Measurements from ENCODE around the gene CCDC106.

Gene CCDC106

GRCh38 chr19:55638864-55639359 lies 9.1 kb upstream of the CCDC106 start:
- DNase-seq = no peak

GRCh38 chr19:55640043-55640576 lies 7.9 kb upstream of the CCDC106 start:
- no peak for DNase-seq

GRCh38 chr19:55640577-55641425 lies 7.2 kb upstream of the CCDC106 start, which contains the start of gene ZNF580:
Gene ZNF580 (plus strand): TSS chr19:55641002. CDS start chr19:55642509, 1,507 bp downstream.
- peak; percentile 73 for DNase-seq

DNA sequence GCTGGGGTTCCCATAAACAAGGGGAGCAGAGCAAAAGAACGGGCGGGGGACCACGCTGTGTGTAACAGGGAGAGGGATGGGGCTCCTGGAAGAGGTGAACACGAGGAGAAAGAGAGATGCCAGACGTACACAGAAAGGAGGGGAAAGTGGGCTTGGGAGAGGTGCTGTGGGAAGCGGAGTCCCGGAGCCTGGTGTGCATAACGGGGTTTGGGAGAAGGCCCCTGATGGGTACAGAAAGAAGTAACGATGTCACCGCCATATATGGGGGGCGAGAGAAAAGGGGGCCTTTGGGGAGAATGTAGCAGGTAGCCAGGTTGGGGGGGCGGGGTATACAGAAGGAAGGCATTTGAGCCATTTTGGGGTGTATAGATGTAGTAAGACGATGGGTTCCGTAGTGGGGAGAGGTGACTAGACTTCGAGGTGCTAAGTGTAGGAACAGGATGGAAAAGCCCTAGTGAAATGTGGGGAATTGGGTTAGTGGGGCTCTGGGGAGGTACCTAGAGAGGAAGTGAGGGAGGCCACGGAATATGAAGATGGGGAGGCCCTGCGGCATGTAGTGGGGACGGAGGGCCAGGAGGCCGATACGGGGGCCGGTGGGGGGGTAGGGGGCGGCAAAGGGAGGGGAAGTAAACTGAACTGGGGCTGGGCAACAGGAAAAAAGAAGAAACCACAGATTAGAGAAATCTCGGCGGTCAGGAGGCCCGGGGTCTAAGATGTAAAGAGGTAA lies 6.4 kb upstream of the CCDC106 start:
- DNase-seq = peak; percentile 56

GRCh38 chr19:55642153-55643002 lies 5.6 kb upstream of the CCDC106 start:
- DNase-seq = no peak

DNA sequence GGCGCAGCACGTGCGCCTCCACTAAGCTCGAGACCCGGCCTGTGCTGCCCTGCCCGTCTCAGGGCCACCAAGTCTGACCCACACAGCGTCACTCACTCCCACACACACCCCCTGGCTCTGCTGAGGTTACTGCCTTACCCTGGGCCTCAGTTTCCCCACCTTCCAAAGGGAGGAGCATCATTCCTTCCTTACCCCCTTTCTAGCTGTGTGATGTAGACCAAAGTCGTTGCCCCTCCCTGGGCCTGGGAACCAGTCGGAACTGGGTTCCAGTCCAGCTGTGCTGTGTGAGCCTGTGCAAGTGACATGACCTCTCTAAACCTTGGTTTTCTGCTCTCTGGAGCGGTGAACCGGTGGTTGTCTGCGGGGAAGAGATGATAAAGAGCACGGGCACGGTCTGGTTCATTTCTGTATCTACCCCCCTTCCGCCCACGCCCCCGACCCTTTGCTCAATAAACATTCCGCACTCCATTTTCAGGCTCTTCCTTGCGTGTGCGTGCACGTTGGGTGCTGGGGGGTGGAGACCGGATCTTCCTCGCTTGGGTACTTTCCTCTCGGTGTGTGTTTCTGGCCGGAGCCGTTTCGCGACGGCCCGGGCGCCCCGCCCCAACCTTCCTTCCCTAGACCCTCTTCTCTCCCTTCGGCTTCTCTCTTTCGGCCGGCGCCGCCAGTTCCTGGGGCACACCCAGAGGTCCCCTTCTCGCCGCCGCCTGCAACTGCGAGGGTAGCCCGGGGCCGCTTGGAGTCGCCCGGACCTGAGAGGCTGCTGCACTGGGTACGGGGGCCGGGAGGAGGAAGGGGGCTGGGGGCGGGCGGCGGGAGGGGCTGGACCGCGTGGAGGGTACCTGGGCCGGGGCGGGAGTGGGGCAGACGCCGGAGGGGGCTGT lies 4.8 kb upstream of the CCDC106 start, which contains the start of gene ZNF581:
Gene ZNF581, plus strand, starts transcription at position 647 of the 884 bp plus-strand sequence. CDS start 923 bp downstream, outside the sequence.
- DNase-seq = peak; percentile 72

DNA sequence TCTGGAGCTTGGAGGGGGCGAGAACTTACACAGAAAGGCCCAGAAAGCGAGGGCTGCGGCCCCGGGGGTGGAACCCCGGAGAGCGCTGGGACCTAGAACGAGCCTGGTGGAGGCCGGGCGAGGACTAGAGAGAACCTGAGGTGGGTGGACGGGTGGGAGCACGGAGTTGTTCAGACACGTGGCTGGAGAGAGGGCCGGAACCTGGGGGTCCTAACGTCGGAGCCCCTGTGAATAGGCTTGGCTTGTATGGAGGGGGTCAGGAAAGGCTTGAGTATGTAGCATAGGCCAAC lies 4.2 kb upstream of the CCDC106 start:
- no peak for DNase-seq

DNA sequence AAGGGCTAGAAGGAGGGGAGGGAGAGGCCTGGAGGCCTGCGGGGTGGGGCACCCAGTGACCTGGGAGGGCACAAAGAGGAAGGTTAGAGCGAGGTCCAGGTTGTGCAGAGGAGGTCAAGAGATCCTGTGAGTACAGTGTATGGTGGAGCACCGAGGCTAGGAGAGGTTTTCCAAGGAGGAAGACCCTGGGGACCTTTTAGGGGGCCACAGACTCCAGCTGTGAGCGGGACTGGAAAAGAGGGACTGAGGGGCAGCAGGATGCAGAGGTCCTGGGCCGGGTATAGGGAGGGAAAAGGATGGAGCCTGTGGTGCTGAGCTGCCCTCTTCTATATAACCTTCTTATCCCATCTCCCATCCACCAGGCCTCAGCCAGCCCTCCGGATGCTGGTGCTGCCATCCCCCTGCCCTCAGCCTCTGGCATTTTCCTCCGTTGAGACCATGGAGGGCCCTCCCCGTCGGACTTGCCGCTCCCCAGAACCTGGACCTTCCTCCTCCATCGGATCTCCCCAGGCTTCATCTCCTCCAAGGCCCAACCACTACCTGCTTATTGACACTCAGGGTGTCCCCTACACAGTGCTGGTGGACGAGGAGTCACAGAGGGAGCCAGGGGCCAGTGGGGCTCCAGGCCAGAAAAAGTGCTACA lies 3.7 kb upstream of the CCDC106 start:
- no peak for DNase-seq

DNA sequence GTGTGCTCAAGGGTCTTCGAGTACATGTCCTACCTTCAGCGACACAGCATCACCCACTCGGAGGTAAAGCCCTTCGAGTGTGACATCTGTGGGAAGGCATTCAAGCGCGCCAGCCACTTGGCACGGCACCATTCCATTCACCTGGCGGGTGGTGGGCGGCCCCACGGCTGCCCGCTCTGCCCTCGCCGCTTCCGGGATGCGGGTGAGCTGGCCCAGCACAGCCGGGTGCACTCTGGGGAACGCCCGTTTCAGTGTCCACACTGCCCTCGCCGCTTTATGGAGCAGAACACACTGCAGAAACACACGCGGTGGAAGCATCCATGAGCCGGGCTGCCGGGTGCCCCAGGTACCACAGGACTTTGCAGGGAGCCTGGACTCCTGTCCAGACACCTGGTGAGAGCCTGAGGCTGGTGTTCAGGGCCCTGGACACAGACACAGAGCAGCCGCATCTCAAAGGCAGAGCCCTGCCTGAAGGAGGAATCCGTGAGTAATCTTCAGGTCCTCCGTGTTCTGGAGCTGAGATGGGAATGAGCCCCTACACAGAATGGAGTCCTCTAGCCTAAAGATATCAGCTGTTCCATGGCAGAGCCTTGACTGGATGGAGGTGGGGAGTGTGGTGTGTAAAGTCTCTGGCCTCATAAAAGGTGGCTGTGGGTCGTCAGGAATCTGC lies 3.0 kb upstream of the CCDC106 start:
- DNase-seq = no peak

DNA sequence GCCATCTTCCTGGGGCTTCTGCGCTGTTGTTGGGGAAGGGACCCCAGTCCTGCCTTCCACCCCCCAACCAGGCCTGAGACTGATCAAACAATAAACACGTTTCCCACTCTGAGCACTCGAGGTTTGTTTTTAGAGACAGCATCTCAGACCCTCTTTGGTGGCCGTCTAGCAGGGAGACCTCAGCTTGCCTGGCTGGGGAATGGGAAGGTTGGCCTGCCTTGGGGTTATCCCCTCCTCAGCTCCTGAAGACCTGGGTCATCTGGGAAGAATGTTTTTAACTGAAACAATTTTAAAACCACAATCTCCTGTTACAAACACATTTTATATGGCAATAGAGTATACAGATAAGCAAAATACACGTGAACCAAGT lies 2.5 kb upstream of the CCDC106 start:
- no peak for DNase-seq

DNA sequence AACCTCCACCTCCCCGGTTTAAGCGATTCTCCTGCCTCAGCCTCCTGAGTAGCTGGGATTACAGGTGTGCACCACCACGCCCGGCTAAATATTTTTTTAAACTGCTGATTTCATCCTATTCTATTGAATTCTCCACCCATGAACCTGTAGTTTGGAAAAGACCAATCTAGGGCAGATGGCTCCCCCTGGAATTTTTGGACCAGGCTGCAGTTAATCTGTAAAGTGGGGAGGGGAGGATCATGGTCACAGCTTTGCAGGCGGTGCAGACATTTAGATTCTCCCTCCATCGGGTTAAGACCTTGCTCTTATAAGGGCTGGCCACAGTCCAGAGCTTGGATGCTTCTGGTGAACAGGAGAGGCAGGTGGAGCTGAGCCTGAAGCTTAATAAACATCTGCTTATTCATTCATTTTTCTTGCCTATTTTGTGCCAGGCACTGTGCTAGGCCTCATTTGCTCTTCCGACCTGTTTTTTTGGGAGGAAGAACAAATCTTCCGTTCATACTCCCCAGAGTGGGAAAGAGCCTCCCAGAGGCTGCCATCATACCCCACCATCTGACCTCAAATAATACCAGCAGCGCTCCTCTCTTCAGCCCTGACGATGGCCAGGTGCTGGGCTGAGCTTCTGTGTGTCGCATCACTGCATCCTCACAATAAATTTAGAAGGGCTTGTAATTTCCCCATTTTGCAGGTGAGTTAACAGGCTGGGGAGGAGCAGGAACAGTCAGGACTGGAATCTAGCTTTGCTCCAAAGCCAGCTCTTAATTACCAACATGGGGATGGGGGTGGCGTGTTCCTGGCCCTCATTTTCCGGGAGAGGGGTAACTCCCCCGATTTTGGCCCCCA lies 902 bp upstream of the CCDC106 start:
- DNase-seq = no peak

GRCh38 chr19:55648585-55649267 lies 714 bp downstream of the CCDC106 start:
- DNase-seq = no peak

GRCh38 chr19:55649268-55650125 lies 1.5 kb downstream of the CCDC106 start:
- no peak for DNase-seq

GRCh38 chr19:55650126-55650557 lies 2.1 kb downstream of the CCDC106 start:
- no peak for DNase-seq

DNA sequence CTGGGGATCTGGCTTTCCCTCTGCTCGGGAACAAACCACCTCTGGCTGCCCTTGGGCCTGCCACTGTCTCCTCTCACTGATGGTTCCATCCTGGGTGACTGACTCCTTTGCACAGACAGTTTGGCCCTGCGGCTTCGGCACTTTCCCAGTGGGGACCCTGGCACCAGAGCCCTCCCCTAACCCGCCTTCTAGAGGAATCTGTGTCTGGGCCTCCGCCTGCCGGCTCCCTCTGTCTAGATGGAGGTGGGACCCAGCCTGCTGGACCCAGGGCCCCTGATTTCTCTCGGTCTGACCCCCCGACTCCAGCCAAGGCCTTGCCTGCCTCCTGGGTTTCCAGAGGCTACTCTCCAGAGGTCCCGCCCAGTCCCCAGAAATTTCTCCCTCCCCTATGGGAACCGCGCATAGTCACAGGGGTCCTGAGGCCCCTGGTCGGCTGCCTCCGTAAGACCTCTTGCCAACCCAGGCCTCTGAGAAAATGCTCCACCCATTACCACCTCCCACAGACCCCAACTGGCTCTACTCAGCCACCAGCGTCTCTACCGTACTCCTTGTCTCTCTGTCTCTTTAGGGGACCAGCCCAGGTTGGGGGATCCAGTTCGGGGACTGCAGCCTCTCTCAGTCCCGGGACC lies 2.7 kb downstream of the CCDC106 start:
- no peak for DNase-seq

DNA sequence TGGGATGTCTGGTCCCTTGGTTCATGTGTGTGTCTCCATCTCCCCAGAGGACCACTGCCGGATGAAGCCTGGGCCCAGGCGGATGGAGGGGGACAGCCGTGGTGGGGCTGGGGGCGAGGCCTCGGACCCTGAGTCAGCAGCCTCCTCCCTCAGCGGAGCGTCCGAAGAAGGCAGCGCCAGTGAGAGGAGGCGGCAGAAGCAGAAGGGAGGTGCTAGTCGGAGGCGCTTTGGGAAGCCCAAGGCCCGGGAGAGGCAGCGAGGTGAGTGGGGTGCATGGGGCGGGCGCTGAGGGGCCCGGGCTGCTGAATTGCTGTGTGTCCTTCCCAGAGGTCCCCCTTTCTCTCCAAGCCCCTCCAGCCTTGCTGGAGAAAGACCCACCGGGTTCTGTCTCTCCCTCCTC lies 3.2 kb downstream of the CCDC106 start:
- no peak for DNase-seq

DNA sequence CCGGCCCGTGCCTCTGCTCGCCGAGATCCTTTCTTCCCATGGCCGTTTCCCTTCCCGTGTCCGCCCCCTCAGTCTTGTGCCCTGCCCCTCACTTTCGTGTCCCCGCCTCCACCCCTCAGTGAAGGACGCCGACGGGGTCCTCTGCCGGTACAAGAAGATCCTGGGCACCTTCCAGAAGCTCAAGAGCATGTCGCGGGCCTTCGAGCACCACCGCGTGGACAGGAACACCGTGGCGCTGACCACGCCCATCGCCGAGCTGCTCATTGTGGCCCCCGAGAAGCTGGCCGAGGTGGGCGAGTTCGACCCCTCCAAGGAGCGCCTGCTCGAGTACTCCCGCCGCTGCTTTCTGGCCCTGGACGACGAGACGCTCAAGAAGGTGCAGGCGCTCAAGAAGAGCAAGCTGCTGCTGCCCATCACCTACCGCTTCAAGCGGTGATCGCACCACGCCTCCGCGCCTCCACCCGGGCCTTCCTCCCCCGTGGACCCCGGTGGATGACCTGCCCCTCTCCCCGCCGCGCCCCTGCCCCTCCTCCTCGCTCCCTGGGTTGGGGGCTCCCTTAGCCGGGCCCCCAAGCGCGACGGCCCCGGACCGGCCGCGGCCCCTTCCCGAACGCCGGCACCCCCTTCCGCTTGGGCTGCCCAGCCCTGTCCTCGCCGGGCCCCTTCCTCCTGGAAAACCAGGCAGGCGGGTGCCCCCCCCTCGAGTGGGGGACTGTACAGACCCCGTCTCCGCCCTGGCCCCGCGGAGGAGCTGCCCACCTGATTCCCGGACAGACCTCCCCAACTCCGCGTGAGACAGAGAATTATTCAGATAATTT lies 4.5 kb downstream of the CCDC106 start:
- DNase-seq = no peak

Data from NCI-H2171 (cell line).